Measurements from ENCODE around the gene LGR6.
"Not testable (repeated sequence)": the region's sequence is repeated elsewhere in the genome, so short reads cannot be mapped to it uniquely, and the experiment has no call there.

The LGR6 gene

GRCh38 chr1:202163281-202164270 lies 30.0 kb upstream of the LGR6 start:
- DNase-seq (ENCODE audit: low read depth), result no peak
- TF ChIP-seq CTCF (IDR thresholded peaks at IDR 0.05; ENCODE audit: low read depth, low read length, missing control alignments), result no peak
- H3K4me3 ChIP-seq (ENCODE audit: low read depth, low read length), result no peak overlapping the region
- in situ Hi-C loops (cut with HindIII; ENCODE audit: low sequenced_read_pairs), result no loop called here

GRCh38 chr1:202164271-202165037 lies 29.1 kb upstream of the LGR6 start:
- in situ Hi-C loops (cut with HindIII; ENCODE audit: low sequenced_read_pairs), result no loop called here
- H3K4me3 ChIP-seq (ENCODE audit: low read depth, low read length), result no peak overlapping the region
- DNase-seq (ENCODE audit: low read depth), result no peak
- TF ChIP-seq CTCF (IDR thresholded peaks at IDR 0.05; ENCODE audit: low read depth, low read length, missing control alignments), result no peak

GRCh38 chr1:202165267-202165941 lies 28.2 kb upstream of the LGR6 start:
- no peak overlapping the region for H3K4me3 ChIP-seq (ENCODE audit: low read depth, low read length)
- no peak for TF ChIP-seq CTCF (IDR thresholded peaks at IDR 0.05; ENCODE audit: low read depth, low read length, missing control alignments)
- DNase-seq (ENCODE audit: low read depth), result no peak
- in situ Hi-C loops (cut with HindIII; ENCODE audit: low sequenced_read_pairs), result no loop called here

GRCh38 chr1:202165942-202166843 lies 27.4 kb upstream of the LGR6 start:
- no peak overlapping the region for H3K4me3 ChIP-seq (ENCODE audit: low read depth, low read length)
- in situ Hi-C loops (cut with HindIII; ENCODE audit: low sequenced_read_pairs), result no loop called here
- TF ChIP-seq CTCF (IDR thresholded peaks at IDR 0.05; ENCODE audit: low read depth, low read length, missing control alignments), result no peak
- DNase-seq (ENCODE audit: low read depth), result no peak

GRCh38 chr1:202167054-202167453 lies 26.5 kb upstream of the LGR6 start:
- H3K4me3 ChIP-seq (ENCODE audit: low read depth, low read length); in situ Hi-C loops (cut with HindIII; ENCODE audit: low sequenced_read_pairs); DNase-seq (ENCODE audit: low read depth): not testable (repeated sequence)

- H3K4me3 ChIP-seq (ENCODE audit: low read depth, low read length), result no peak overlapping the region
- TF ChIP-seq CTCF (IDR thresholded peaks at IDR 0.05; ENCODE audit: low read depth, low read length, missing control alignments), result no peak
- in situ Hi-C loops (cut with HindIII; ENCODE audit: low sequenced_read_pairs), result no loop called here
- no peak for DNase-seq (ENCODE audit: low read depth)
Observed at GRCh38 chr1:202167708-202168415, 25.7 kb upstream of the LGR6 start.
